ENCODE data around the gene E2F8. TPM values are rescaled to one million over a fixed set of nuclear protein-coding genes. Genes with fewer than 3 reads are reported as not detected.

The E2F8 gene
- total and polyA plus RNA-seq, 2 experiments from 2014 or later: 8.3 to 10.6 TPM

DNA sequence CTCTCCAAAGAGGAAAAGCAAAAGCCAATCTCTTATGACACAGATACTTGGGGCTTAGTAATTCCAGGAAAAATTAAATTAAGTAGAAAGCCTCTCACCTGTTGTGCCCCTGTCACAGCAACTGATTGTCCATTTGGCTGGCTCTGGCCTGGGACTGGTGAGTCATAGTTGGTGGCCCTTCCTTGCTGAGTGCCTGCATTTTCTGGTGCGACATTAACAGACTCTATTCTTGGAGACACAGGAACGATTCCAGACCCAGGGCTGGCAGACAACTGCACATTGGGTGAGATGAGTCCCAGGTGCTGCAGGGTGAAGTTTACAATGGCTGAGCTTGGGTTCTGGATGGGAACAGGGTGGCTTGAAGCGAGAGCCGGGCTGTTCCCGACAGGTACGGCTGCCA, 15.6 kb downstream of the E2F8 start:
- Histone ChIP-seq H3K27ac (ENCODE audit: low read depth) (no peak overlapping the region), H3F3A (replicated peaks; ENCODE audit: low read depth) (no peaks in the 10 kb centered on the region), H3K4me3 (no peak overlapping the region), H4K20me1 (replicated peaks; ENCODE audit: insufficient read depth) (no peaks in the 10 kb centered on the region), H3K4me1 (ENCODE audit: insufficient read depth) (0 out of 2 replicates have a peak, but pooled peaks cover 3% of the 10 kb centered on the region), H3K4me2 (no peak overlapping the region), H3K27me3 (ENCODE audit: insufficient read depth) (no peaks in the 10 kb centered on the region), H2AFZ (no peak overlapping the region), H3K36me3 (ENCODE audit: insufficient read depth) (peaks cover 16% of the 10 kb centered on the region; the same call in 1 of the 2 replicates), H3K79me2 (replicated peaks; ENCODE audit: insufficient read depth) (no peaks in the 10 kb centered on the region), H3K9me2 (ENCODE audit: insufficient read depth) (no peaks in the 10 kb centered on the region)
- ATAC-seq (no peak), DNase-seq (ENCODE audit: low spot score) (no peak)
- peaks cover 6% of the 10 kb centered on the region; the same call in 2 of the 3 replicates for H3K4me1 Mint-ChIP-seq
- no peak overlapping the region for H3K4me3 Mint-ChIP-seq
- no peak overlapping the region for H3K27ac Mint-ChIP-seq
- TF ChIP-seq POLR2AphosphoS5 (IDR thresholded peaks at IDR 0.05; ENCODE audit: low read depth) (no peak), EZH2 (IDR thresholded peaks at IDR 0.05; ENCODE audit: low read depth, unreplicated experiment) (no peak), ZNF114 (CRISPR knock-in tag; IDR thresholded peaks at IDR 0.05) (no peak), ZNF462 (CRISPR knock-in tag; IDR thresholded peaks at IDR 0.05) (no peak), NANOG (IDR thresholded peaks at IDR 0.05; ENCODE audit: borderline replicate concordance) (no peak), STAT1 (IDR thresholded peaks at IDR 0.05; ENCODE audit: unreplicated experiment) (no peak), EZH2phosphoT487 (IDR thresholded peaks at IDR 0.05; ENCODE audit: unreplicated experiment) (no peak), ZNF331 (CRISPR knock-in tag; IDR thresholded peaks at IDR 0.05; ENCODE audit: low read depth) (no peak), CREB1 (CRISPR knock-in tag; IDR thresholded peaks at IDR 0.05; ENCODE audit: low read depth) (no peak), JUNB (IDR thresholded peaks at IDR 0.05; ENCODE audit: unreplicated experiment) (no peak)
- TF ChIP-seq, protein P1, sequence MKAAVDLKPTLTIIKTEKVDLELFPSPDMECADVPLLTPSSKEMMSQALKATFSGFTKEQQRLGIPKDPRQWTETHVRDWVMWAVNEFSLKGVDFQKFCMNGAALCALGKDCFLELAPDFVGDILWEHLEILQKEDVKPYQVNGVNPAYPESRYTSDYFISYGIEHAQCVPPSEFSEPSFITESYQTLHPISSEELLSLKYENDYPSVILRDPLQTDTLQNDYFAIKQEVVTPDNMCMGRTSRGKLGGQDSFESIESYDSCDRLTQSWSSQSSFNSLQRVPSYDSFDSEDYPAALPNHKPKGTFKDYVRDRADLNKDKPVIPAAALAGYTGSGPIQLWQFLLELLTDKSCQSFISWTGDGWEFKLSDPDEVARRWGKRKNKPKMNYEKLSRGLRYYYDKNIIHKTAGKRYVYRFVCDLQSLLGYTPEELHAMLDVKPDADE (IDR thresholded peaks at IDR 0.05): no peak
- TF ChIP-seq, protein P2, sequence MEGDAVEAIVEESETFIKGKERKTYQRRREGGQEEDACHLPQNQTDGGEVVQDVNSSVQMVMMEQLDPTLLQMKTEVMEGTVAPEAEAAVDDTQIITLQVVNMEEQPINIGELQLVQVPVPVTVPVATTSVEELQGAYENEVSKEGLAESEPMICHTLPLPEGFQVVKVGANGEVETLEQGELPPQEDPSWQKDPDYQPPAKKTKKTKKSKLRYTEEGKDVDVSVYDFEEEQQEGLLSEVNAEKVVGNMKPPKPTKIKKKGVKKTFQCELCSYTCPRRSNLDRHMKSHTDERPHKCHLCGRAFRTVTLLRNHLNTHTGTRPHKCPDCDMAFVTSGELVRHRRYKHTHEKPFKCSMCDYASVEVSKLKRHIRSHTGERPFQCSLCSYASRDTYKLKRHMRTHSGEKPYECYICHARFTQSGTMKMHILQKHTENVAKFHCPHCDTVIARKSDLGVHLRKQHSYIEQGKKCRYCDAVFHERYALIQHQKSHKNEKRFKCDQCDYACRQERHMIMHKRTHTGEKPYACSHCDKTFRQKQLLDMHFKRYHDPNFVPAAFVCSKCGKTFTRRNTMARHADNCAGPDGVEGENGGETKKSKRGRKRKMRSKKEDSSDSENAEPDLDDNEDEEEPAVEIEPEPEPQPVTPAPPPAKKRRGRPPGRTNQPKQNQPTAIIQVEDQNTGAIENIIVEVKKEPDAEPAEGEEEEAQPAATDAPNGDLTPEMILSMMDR (conservative IDR thresholded peaks at IDR 0.05; ENCODE audit: low read depth in 2 of 2): no peak
- TF ChIP-seq, protein P3, sequence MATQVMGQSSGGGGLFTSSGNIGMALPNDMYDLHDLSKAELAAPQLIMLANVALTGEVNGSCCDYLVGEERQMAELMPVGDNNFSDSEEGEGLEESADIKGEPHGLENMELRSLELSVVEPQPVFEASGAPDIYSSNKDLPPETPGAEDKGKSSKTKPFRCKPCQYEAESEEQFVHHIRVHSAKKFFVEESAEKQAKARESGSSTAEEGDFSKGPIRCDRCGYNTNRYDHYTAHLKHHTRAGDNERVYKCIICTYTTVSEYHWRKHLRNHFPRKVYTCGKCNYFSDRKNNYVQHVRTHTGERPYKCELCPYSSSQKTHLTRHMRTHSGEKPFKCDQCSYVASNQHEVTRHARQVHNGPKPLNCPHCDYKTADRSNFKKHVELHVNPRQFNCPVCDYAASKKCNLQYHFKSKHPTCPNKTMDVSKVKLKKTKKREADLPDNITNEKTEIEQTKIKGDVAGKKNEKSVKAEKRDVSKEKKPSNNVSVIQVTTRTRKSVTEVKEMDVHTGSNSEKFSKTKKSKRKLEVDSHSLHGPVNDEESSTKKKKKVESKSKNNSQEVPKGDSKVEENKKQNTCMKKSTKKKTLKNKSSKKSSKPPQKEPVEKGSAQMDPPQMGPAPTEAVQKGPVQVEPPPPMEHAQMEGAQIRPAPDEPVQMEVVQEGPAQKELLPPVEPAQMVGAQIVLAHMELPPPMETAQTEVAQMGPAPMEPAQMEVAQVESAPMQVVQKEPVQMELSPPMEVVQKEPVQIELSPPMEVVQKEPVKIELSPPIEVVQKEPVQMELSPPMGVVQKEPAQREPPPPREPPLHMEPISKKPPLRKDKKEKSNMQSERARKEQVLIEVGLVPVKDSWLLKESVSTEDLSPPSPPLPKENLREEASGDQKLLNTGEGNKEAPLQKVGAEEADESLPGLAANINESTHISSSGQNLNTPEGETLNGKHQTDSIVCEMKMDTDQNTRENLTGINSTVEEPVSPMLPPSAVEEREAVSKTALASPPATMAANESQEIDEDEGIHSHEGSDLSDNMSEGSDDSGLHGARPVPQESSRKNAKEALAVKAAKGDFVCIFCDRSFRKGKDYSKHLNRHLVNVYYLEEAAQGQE (IDR thresholded peaks at IDR 0.05; ENCODE audit: unreplicated experiment): no peak
- H3K27me3 Mint-ChIP-seq (ENCODE audit: insufficient read depth, low read depth, poor library complexity): no peaks in the 10 kb centered on the region
- H3K36me3 Mint-ChIP-seq (ENCODE audit: low read depth): peaks cover 43% of the 10 kb centered on the region
- no peaks in the 10 kb centered on the region for H3K9me3 Mint-ChIP-seq
